HFFc6 (cell line): Measurements from ENCODE around the gene PREX1. TPM values are rescaled to one million over a fixed set of nuclear protein-coding genes. Genes with fewer than 3 reads are reported as not detected.

Source experiments
- DNase-seq: peaks from one replicate; pipeline ENCODE4 v3.0.0-alpha.2; 2018
- H3K27ac Mint-ChIP-seq: 2 replicates; pipeline ENCODE4 v1.8.0; 2020; ENCODE audit warnings: mild to moderate bottlenecking, mixed read lengths
- H3K27me3 Mint-ChIP-seq: 2 replicates; pipeline ENCODE4 v1.8.0; 2021; ENCODE audit warnings: mild to moderate bottlenecking, moderate library complexity, mixed read lengths; ENCODE audit not compliant: insufficient read depth
- H3K36me3 Mint-ChIP-seq: 2 replicates; pipeline ENCODE4 v1.8.0; 2021; ENCODE audit warnings: low read depth, mixed read lengths
- H3K4me1 Mint-ChIP-seq: 2 replicates; pipeline ENCODE4 v1.8.0; 2020; ENCODE audit warnings: low read depth, mixed read lengths
- H3K4me3 Mint-ChIP-seq: 2 replicates; pipeline ENCODE4 v1.8.0; 2020; ENCODE audit warnings: mild to moderate bottlenecking, moderate library complexity, mixed read lengths
- H3K9me3 Mint-ChIP-seq: 2 replicates; pipeline ENCODE4 v1.8.0; 2020; ENCODE audit warnings: mild to moderate bottlenecking, mixed read lengths
- total RNA-seq, 6 experiments: library from RNA; stranded (reverse); fragmentation: NEBNext Ultra II Directional; extraction: Animal tissue kit (Norgen Biotek cat#: 25700); gene quantifications; 2 replicates in 1 of 6; 3 replicates in 5 of 6; pipeline ENCODE4 v1.2.3, GENCODE V29; 2021
- TF ChIP-seq, protein P1 (sequence below): fragments of 200-600 bp; sonication (generic); IDR thresholded peaks from 2 replicates; pipeline ENCODE4 v1.5.0; 2021; ENCODE audit warnings: antibody characterized with exemption, mild to moderate bottlenecking

PREX1 gene
- total RNA-seq, 6 experiments from 2014 or later: 1.8 to 4.1 (median 2.8) TPM

DNA sequence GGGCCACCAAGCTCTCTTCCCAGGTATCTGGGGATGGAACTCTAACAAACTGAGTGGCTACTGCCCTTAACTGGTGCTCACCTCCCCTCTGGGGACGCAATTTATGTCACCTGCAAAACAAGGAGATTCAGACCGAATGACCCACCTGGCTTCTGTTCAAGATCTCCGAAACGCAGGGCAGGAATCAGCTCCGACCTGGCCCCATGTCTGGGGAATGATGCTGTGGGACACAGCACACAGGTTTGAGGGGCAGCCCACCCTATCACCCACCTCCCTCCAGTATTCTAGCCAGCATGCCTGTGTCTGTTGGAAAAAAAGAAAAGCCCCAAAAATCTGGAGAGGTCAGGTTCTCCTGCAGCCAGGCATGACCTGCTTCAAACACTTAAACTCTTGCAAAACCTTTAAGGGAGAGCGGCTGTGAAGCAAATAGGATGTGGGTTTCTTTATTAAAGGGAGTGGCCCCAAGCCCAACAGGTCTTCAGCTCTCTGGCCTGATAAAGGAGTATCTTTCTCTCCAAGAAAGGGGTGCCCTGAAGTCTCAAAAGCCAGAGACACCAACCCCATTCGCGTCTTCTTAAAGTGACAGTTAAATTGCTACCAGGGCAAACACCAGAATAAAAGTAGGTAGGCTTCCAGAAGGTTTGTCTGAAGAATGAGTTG lies 6.4 kb downstream of the PREX1 start:
- Mint-ChIP-seq H3K36me3 (no peaks in the 10 kb centered on the region), H3K27me3 (peaks cover 10% of the 10 kb centered on the region), H3K4me3 (no peak overlapping the region), H3K9me3 (no peaks in the 10 kb centered on the region), H3K4me1 (peaks cover 40% of the 10 kb centered on the region), H3K27ac (no peak overlapping the region)
- TF ChIP-seq, protein P1, sequence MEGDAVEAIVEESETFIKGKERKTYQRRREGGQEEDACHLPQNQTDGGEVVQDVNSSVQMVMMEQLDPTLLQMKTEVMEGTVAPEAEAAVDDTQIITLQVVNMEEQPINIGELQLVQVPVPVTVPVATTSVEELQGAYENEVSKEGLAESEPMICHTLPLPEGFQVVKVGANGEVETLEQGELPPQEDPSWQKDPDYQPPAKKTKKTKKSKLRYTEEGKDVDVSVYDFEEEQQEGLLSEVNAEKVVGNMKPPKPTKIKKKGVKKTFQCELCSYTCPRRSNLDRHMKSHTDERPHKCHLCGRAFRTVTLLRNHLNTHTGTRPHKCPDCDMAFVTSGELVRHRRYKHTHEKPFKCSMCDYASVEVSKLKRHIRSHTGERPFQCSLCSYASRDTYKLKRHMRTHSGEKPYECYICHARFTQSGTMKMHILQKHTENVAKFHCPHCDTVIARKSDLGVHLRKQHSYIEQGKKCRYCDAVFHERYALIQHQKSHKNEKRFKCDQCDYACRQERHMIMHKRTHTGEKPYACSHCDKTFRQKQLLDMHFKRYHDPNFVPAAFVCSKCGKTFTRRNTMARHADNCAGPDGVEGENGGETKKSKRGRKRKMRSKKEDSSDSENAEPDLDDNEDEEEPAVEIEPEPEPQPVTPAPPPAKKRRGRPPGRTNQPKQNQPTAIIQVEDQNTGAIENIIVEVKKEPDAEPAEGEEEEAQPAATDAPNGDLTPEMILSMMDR: no peak
- DNase-seq: no peak

GRCh38 chr20:48820649-48820973 lies 7.2 kb downstream of the PREX1 start:
- Mint-ChIP-seq H3K9me3 (no peaks in the 10 kb centered on the region), H3K4me3 (no peak overlapping the region), H3K4me1 (peaks cover 33% of the 10 kb centered on the region), H3K36me3 (no peaks in the 10 kb centered on the region), H3K27me3 (peaks cover 5% of the 10 kb centered on the region), H3K27ac (no peak overlapping the region)
- TF ChIP-seq, protein P1: no peak
- no peak for DNase-seq

- no peaks in the 10 kb centered on the region for H3K9me3 Mint-ChIP-seq
- peaks cover 27% of the 10 kb centered on the region for H3K4me1 Mint-ChIP-seq
- DNase-seq: no peak
- no peak overlapping the region for H3K4me3 Mint-ChIP-seq
- TF ChIP-seq, protein P1: no peak
- no peaks in the 10 kb centered on the region for H3K36me3 Mint-ChIP-seq
- H3K27me3 Mint-ChIP-seq: peaks cover 6% of the 10 kb centered on the region
- H3K27ac Mint-ChIP-seq: no peak overlapping the region
These were observed 7.8 kb downstream of the PREX1 start for GRCh38 chr20:48819821-48820648.

DNA sequence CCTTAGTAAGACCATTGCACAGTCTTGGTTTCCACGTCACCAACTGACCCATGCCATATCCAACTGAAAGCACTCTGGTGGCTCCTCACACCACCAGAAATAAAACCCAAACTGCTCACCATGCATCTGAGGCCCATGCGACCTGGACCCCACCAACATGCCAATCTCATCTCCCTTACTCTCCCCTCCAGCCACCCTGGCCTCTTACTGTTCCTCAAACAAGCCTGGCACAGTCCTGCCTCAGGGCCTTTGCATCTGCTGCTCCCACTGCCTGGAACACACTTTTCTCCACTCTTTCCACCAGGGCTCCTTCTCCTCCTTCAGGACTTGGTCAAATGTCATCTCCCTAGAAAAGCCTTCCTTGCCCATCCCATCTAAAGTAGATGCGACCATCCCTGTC lies 8.7 kb downstream of the PREX1 start:
- Mint-ChIP-seq H3K4me1 (peaks cover 18% of the 10 kb centered on the region), H3K4me3 (no peak overlapping the region), H3K27me3 (peaks cover 9% of the 10 kb centered on the region), H3K36me3 (no peaks in the 10 kb centered on the region), H3K9me3 (no peaks in the 10 kb centered on the region), H3K27ac (no peak overlapping the region)
- DNase-seq: no peak
- TF ChIP-seq, protein P1: no peak

DNA sequence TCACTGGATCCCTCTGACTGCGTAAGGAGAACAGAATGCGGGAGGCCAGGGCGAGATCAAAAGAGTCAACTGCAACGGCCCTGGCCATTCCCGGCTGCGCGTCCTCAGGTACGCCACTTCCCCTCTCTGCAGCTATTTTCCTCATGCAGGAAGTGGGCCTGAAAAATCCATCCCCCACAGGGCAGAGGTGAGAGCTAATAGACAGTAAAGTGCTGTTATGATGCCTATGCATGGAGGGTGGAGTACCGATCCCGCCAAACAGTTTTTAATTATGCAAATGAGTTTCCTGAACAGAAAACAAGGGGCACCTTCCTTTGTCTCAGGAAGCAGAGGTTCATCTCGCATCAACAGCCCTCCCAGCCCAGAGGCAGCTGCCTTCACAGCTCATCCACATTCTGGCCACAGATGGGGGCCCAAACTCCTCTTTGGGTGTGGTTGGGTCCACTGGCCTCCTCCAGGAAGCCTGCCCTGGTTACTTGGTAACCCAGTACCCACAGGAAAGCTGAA lies 9.3 kb downstream of the PREX1 start:
- Mint-ChIP-seq H3K4me3 (no peak overlapping the region), H3K9me3 (no peaks in the 10 kb centered on the region), H3K36me3 (no peaks in the 10 kb centered on the region), H3K27ac (no peak overlapping the region), H3K27me3 (peaks cover 9% of the 10 kb centered on the region), H3K4me1 (peaks cover 12% of the 10 kb centered on the region)
- TF ChIP-seq, protein P1: no peak
- no peak for DNase-seq
